Astrocyte (in vitro differentiated cells and primary cell): ENCODE results near the gene PALM3. TPM values are rescaled to one million over a fixed set of nuclear protein-coding genes. Genes with fewer than 3 reads are reported as not detected.
"Not testable (repeated sequence)": the region's sequence is repeated elsewhere in the genome, so short reads cannot be mapped to it uniquely, and the experiment has no call there.

Source experiments
- DNase-seq: peaks from one replicate; pipeline ENCODE4 v3.0.0-alpha.2; 2010; ENCODE audit warnings: low read depth
- FAIRE-seq: peaks from 2 replicates; lab custom pipeline; 2011; peaks lifted over from hg19 to GRCh38; lab: Jason Lieb, UNC
- H2AFZ ChIP-seq: 2 replicates; pipeline ENCODE4 v1.6.0; 2012; ENCODE audit warnings: low read depth, low read length, inconsistent platforms
- H3K27ac ChIP-seq: 2 replicates; pipeline ENCODE4 v1.5.1; 2011; ENCODE audit warnings: low read depth, low read length, inconsistent platforms
- H3K27me3 ChIP-seq: 2 replicates; pipeline ENCODE4 v1.6.0; 2011; ENCODE audit warnings: low read length, inconsistent platforms; ENCODE audit not compliant: insufficient read depth
- H3K36me3 ChIP-seq: 2 replicates; pipeline ENCODE4 v1.5.1; 2011; ENCODE audit warnings: low read length, inconsistent platforms; ENCODE audit not compliant: insufficient read depth
- H3K4me1 ChIP-seq: 2 replicates; pipeline ENCODE4 v1.5.1; 2011; ENCODE audit warnings: low read length, inconsistent platforms; ENCODE audit not compliant: insufficient read depth
- H3K4me2 ChIP-seq: 2 replicates; pipeline ENCODE4 v1.6.0; 2012; ENCODE audit warnings: low read length, inconsistent platforms
- H3K4me3 ChIP-seq: 2 replicates; pipeline ENCODE4 v1.5.1; 2011; ENCODE audit warnings: low read depth, mild to moderate bottlenecking, low read length, inconsistent platforms; ENCODE audit not compliant: insufficient read depth
- H3K79me2 ChIP-seq: 2 replicates; pipeline ENCODE4 v1.6.0; 2012; ENCODE audit warnings: mild to moderate bottlenecking, low read length, inconsistent platforms; ENCODE audit not compliant: insufficient read depth
- H3K9ac ChIP-seq: 2 replicates; pipeline ENCODE4 v1.6.0; 2012; ENCODE audit warnings: mild to moderate bottlenecking, low read length, inconsistent platforms
- H3K9me3 ChIP-seq: 2 replicates; pipeline ENCODE4 v1.5.1; 2012; ENCODE audit warnings: low read depth, mild to moderate bottlenecking, low read length, inconsistent platforms; ENCODE audit not compliant: insufficient read depth
- H4K20me1 ChIP-seq: 2 replicates; pipeline ENCODE4 v1.6.0; 2012; ENCODE audit warnings: low read length, inconsistent platforms; ENCODE audit not compliant: insufficient read depth
- H3K27ac Mint-ChIP-seq: one replicate; pipeline ENCODE4 v1.8.0; 2021; ENCODE audit warnings: mild to moderate bottlenecking, mixed read lengths; ENCODE audit not compliant: unreplicated experiment
- H3K27me3 Mint-ChIP-seq: one replicate; pipeline ENCODE4 v1.8.0; 2021; ENCODE audit warnings: low read depth, mixed read lengths; ENCODE audit not compliant: unreplicated experiment
- H3K36me3 Mint-ChIP-seq: one replicate; pipeline ENCODE4 v1.8.0; 2021; ENCODE audit warnings: low read depth, mixed read lengths; ENCODE audit not compliant: unreplicated experiment
- H3K4me1 Mint-ChIP-seq: one replicate; pipeline ENCODE4 v1.8.0; 2021; ENCODE audit warnings: low read depth, mixed read lengths; ENCODE audit not compliant: unreplicated experiment
- H3K4me3 Mint-ChIP-seq: one replicate; pipeline ENCODE4 v1.8.0; 2021; ENCODE audit warnings: mild to moderate bottlenecking, moderate library complexity, mixed read lengths; ENCODE audit not compliant: unreplicated experiment
- H3K9me3 Mint-ChIP-seq: one replicate; pipeline ENCODE4 v1.8.0; 2021; ENCODE audit warnings: mild to moderate bottlenecking, mixed read lengths; ENCODE audit not compliant: unreplicated experiment
- CTCF ChIP-seq: IDR thresholded peaks from 2 replicates; pipeline ENCODE4 v1.5.1; 2011; ENCODE audit warnings: low read depth, mild to moderate bottlenecking, inconsistent platforms, low read length, moderate library complexity; ENCODE audit not compliant: insufficient read depth
- EZH2 ChIP-seq: IDR thresholded peaks from 2 replicates; pipeline ENCODE4 v1.6.1; 2012; ENCODE audit warnings: mild to moderate bottlenecking, low read length, inconsistent platforms; ENCODE audit not compliant: insufficient read depth
- total RNA-seq: library from RNA; stranded (reverse); gene quantifications from 2 replicates; pipeline ENCODE4 v1.2.1, GENCODE V29; 2021

Gene PALM3
- total RNA-seq, 1 donor from 2014 or later: 1.6 TPM

- Mint-ChIP-seq H3K4me3 (no peak overlapping the region), H3K27ac (no peak overlapping the region), H3K4me1 (no peaks in the 10 kb centered on the region), H3K27me3 (peaks cover 19% of the 10 kb centered on the region), H3K9me3 (peaks cover 1% of the 10 kb centered on the region), H3K36me3 (peaks cover 8% of the 10 kb centered on the region)
- Histone ChIP-seq H3K4me3 (no peak overlapping the region), H3K9ac (no peak overlapping the region), H4K20me1 (no peaks in the 10 kb centered on the region), H3K4me2 (no peak overlapping the region), H3K79me2 (no peaks in the 10 kb centered on the region), H3K27ac (no peak overlapping the region), H3K4me1 (peaks cover 2% of the 10 kb centered on the region), H3K36me3 (no peaks in the 10 kb centered on the region), H3K27me3 (no peaks in the 10 kb centered on the region), H2AFZ (no peak overlapping the region), H3K9me3 (peaks cover 6% of the 10 kb centered on the region)
- no peak for DNase-seq
- TF ChIP-seq EZH2 (no peak), CTCF (no peak)
- no peak for FAIRE-seq
Observed at GRCh38 chr19:14053032-14053431, 8.8 kb downstream of the PALM3 start.

DNA sequence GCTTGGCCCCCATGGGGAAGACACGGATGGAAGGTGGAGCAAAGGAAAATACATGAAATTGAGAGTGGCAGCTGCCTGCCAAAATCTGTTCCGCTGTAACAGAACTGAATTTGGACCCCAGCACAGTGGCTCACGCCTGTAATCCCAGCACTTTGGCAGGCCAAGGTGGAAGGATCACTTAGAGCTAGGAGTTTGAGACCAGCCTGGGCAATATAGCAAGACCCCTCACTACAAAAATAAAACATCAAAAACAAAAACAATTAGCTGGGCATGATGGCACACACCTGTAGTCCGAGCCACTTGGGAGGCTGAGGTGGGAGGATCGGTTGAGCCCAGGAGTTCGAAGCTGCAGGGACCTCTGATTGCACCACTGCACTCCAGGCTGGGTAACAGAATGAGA lies 9.4 kb downstream of the PALM3 start:
- peaks cover 1% of the 10 kb centered on the region for H3K9me3 Mint-ChIP-seq
- no peak for FAIRE-seq
- Histone ChIP-seq H4K20me1 (no peaks in the 10 kb centered on the region), H3K9me3 (peaks cover 6% of the 10 kb centered on the region), H3K4me3 (no peak overlapping the region), H3K4me2 (no peak overlapping the region), H3K27ac (no peak overlapping the region), H3K79me2 (no peaks in the 10 kb centered on the region), H3K4me1 (no peaks in the 10 kb centered on the region), H3K36me3 (no peaks in the 10 kb centered on the region), H3K9ac (no peak overlapping the region), H2AFZ (no peak overlapping the region), H3K27me3 (no peaks in the 10 kb centered on the region)
- H3K27ac Mint-ChIP-seq: no peak overlapping the region
- peaks cover 8% of the 10 kb centered on the region for H3K36me3 Mint-ChIP-seq
- H3K4me1 Mint-ChIP-seq: no peaks in the 10 kb centered on the region
- TF ChIP-seq CTCF (no peak), EZH2 (no peak)
- no peak for DNase-seq
- no peak overlapping the region for H3K4me3 Mint-ChIP-seq
- peaks cover 16% of the 10 kb centered on the region for H3K27me3 Mint-ChIP-seq

DNA sequence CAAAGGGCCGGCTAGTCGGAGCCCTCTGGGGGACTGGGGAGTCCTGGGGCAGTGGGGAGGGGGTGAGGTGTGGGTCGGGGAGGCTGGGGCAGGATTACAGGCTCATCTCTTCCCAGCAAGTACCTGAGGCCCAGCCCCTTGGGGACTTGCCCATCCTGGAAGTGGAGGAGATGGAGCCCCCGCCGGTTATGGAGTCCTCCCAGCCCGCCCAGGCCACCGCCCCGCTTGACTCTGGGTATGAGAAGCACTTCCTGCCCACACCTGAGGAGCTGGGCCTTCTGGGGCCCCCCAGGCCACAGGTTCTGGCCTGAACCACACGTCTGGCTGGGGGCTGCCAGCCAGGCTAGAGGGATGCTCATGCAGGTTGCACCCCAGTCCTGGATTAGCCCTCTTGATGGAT lies 9.9 kb downstream of the PALM3 start:
- DNase-seq (no peak), FAIRE-seq (no peak)
- Mint-ChIP-seq H3K27me3 (peaks cover 16% of the 10 kb centered on the region), H3K36me3 (peaks cover 8% of the 10 kb centered on the region), H3K4me1 (no peaks in the 10 kb centered on the region), H3K4me3 (no peak overlapping the region), H3K27ac (no peak overlapping the region), H3K9me3 (peaks cover 1% of the 10 kb centered on the region)
- H3K79me2 ChIP-seq: no peaks in the 10 kb centered on the region
- H2AFZ ChIP-seq: no peak overlapping the region
- H3K9ac ChIP-seq: no peak overlapping the region
- no peaks in the 10 kb centered on the region for H3K27me3 ChIP-seq
- H3K4me1 ChIP-seq: no peaks in the 10 kb centered on the region
- TF ChIP-seq CTCF: no peak
- no peak for TF ChIP-seq EZH2
- H3K4me3 ChIP-seq: no peak overlapping the region
- H4K20me1 ChIP-seq: no peaks in the 10 kb centered on the region
- no peak overlapping the region for H3K27ac ChIP-seq
- no peaks in the 10 kb centered on the region for H3K36me3 ChIP-seq
- no peak overlapping the region for H3K4me2 ChIP-seq
- peaks cover 6% of the 10 kb centered on the region for H3K9me3 ChIP-seq

DNA sequence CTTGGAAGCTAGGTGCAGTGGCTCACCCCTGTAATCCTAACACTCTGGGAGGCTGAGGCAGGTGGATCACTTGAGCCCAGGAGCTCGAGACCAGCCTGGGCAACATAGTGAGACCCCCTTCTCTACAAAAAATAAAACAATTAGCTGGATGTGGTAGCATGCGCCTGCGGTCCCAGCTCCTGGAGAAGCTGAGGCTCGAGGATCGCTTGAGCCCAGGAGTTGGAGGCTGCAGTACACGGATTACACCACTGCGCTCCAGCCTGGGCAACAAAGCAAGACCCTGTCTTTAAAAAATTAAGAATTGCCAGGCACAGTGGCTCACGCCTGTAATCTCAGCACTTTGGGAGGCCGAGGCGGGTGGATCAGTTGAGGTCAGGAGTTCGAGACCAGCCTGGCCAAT lies 10.9 kb downstream of the PALM3 start:
- H3K4me3 Mint-ChIP-seq, H3K27ac Mint-ChIP-seq, H4K20me1 ChIP-seq, H3K9me3 ChIP-seq, H3K36me3 Mint-ChIP-seq, FAIRE-seq, H3K9me3 Mint-ChIP-seq, H3K4me1 ChIP-seq, H3K4me3 ChIP-seq, H3K4me2 ChIP-seq, H3K36me3 ChIP-seq, DNase-seq, H3K27ac ChIP-seq, H2AFZ ChIP-seq, H3K9ac ChIP-seq, H3K79me2 ChIP-seq, H3K4me1 Mint-ChIP-seq, H3K27me3 ChIP-seq: not testable (repeated sequence)
- H3K27me3 Mint-ChIP-seq: peaks cover 16% of the 10 kb centered on the region
